Muscle layer of duodenum (tissue), 2 donors: ENCODE results near the gene EPHB2.

ENCODE experiments used
- H3K27ac ChIP-seq: one replicate; pipeline ENCODE4 v1.7.0; 2013; ENCODE audit warnings: mild to moderate bottlenecking, low read length
- H3K27me3 ChIP-seq: one replicate; pipeline ENCODE4 v1.7.0; 2013; ENCODE audit warnings: low read depth, mild to moderate bottlenecking, control low read depth, low read length
- H3K36me3 ChIP-seq, 2 donors: one replicate each; pipeline ENCODE4 v1.7.0; 2013; ENCODE audit warnings: low read length in 2 of 2, control low read depth in 1 of 2, mild to moderate bottlenecking in 1 of 2; ENCODE audit not compliant: insufficient read depth in 2 of 2, control insufficient read depth in 1 of 2
- H3K4me1 ChIP-seq, 2 donors: one replicate each; pipeline ENCODE4 v1.7.0; 2013; ENCODE audit warnings: low read length in 2 of 2, mild to moderate bottlenecking in 2 of 2, control low read depth in 1 of 2, moderate library complexity in 1 of 2; ENCODE audit not compliant: insufficient read depth in 2 of 2, control insufficient read depth in 1 of 2
- H3K4me3 ChIP-seq, 2 donors: one replicate each; pipeline ENCODE4 v1.7.0; 2013; ENCODE audit warnings: low read length in 2 of 2, low read depth in 1 of 2, mild to moderate bottlenecking in 1 of 2
- H3K9me3 ChIP-seq, 2 donors: one replicate each; pipeline ENCODE4 v1.7.0; 2013; ENCODE audit warnings: low read length in 2 of 2, control low read depth in 1 of 2, mild to moderate bottlenecking in 1 of 2; ENCODE audit not compliant: control insufficient read depth in 1 of 2
- donor health status: healthy.

The EPHB2 gene

DNA sequence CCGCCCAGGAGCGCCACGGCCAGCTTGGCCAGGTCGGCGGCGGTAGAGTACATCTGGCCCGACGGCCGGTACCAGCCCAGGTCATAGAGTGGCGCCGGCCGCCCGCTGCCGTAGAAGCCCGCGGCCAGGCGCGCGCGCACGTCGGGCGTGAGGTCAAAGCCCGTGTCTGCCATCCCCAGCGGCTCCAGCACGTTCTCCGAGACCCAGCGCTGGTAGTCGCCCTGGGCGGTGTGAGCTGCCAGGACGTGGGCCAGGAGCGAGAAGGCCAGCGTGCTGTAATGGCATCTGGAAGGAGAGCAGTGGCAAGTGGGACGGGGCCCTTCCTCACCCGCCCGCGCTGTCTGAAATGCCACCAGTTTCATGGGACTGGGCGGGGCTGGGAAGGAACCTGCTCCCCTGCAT, 243.1 kb downstream of the EPHB2 start:
- no peaks in the 10 kb centered on the region for H3K36me3 ChIP-seq
- H3K4me3 ChIP-seq: no peak overlapping the region
- no peaks in the 10 kb centered on the region for H3K9me3 ChIP-seq
- peaks cover 4% of the 10 kb centered on the region for H3K27me3 ChIP-seq
- H3K27ac ChIP-seq: no peak overlapping the region
- H3K4me1 ChIP-seq: peaks cover 0 to 9% of the 10 kb centered on the region in 2 donors

- Histone ChIP-seq H3K27me3 (peaks cover 4% of the 10 kb centered on the region), H3K9me3 (no peaks in the 10 kb centered on the region), H3K27ac (no peak overlapping the region), H3K4me1 (peaks cover 0 to 9% of the 10 kb centered on the region in 2 donors), H3K4me3 (no peak overlapping the region), H3K36me3 (no peaks in the 10 kb centered on the region)
These were observed 244.5 kb downstream of the EPHB2 start for GRCh38 chr1:22955146-22955545.

GRCh38 chr1:22957066-22957465, 246.4 kb downstream of the EPHB2 start:
- Histone ChIP-seq H3K9me3 (no peaks in the 10 kb centered on the region), H3K27me3 (peaks cover 1% of the 10 kb centered on the region), H3K27ac (no peak overlapping the region), H3K36me3 (no peaks in the 10 kb centered on the region), H3K4me3 (no peak overlapping the region), H3K4me1 (peaks cover 0 to 9% of the 10 kb centered on the region in 2 donors)

DNA sequence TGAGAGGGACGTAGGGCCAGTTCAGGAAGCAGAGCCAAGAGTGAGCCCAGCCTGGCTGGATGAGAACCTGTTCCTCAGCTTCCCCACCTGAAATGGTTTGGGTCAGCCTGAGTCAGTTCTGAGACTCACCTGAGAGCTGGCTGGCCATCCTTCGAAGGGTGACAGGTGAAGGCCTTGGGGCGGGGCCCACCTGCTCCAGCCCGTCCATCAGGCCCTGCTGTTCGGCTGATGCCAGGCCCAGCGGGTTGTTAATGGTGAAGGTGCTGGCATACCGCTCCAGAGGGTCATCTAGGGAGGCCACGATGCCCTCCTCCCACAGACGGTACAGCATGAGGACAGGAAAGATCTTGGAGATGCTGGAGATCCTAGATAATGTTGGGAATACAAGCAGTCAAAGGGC, 247.9 kb downstream of the EPHB2 start:
- Histone ChIP-seq H3K9me3 (no peaks in the 10 kb centered on the region), H3K27me3 (no peaks in the 10 kb centered on the region), H3K27ac (no peak overlapping the region), H3K36me3 (no peaks in the 10 kb centered on the region), H3K4me1 (peaks cover 0 to 2% of the 10 kb centered on the region in 2 donors), H3K4me3 (no peak overlapping the region)

GRCh38 chr1:22959545-22960360, 249.1 kb downstream of the EPHB2 start:
- H3K9me3 ChIP-seq: no peaks in the 10 kb centered on the region
- H3K4me1 ChIP-seq: no peaks in the 10 kb centered on the region
- H3K27me3 ChIP-seq: no peaks in the 10 kb centered on the region
- H3K36me3 ChIP-seq: no peaks in the 10 kb centered on the region
- no peak overlapping the region for H3K27ac ChIP-seq
- no peak overlapping the region for H3K4me3 ChIP-seq

GRCh38 chr1:22962558-22962957, 251.9 kb downstream of the EPHB2 start:
- no peak overlapping the region for H3K4me3 ChIP-seq
- H3K27ac ChIP-seq: no peak overlapping the region
- no peaks in the 10 kb centered on the region for H3K36me3 ChIP-seq
- no peaks in the 10 kb centered on the region for H3K4me1 ChIP-seq
- H3K9me3 ChIP-seq: peaks cover 0 to 6% of the 10 kb centered on the region in 2 donors
- no peaks in the 10 kb centered on the region for H3K27me3 ChIP-seq

GRCh38 chr1:22963044-22963677, 252.5 kb downstream of the EPHB2 start:
- H3K4me3 ChIP-seq: no peak overlapping the region
- peaks cover 0 to 6% of the 10 kb centered on the region in 2 donors for H3K9me3 ChIP-seq
- H3K27me3 ChIP-seq: no peaks in the 10 kb centered on the region
- no peak overlapping the region for H3K27ac ChIP-seq
- H3K4me1 ChIP-seq: no peaks in the 10 kb centered on the region
- H3K36me3 ChIP-seq: no peaks in the 10 kb centered on the region

DNA sequence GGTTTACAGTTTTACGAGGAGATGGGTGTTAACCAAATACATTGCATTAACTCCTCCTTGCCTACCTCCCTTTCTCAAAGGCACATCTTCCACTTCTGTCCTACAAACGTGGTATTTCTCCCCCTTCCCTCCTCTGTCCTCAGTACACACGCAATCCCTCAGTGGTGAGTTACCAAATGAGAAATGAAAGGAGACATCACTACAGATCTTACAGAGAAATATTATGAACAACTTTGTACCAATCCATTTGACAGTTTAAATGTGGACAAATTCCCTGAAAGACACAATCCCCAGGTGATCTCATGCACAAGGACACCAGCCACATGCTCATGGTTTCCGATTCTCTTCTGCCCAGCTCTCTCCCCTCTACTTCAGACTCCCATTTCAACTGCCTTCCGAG, 255.7 kb downstream of the EPHB2 start:
- Histone ChIP-seq H3K27ac (no peak overlapping the region), H3K4me1 (peaks cover 0 to 11% of the 10 kb centered on the region in 2 donors), H3K9me3 (peaks cover 0 to 6% of the 10 kb centered on the region in 2 donors), H3K36me3 (no peaks in the 10 kb centered on the region), H3K4me3 (no peak overlapping the region), H3K27me3 (no peaks in the 10 kb centered on the region)

DNA sequence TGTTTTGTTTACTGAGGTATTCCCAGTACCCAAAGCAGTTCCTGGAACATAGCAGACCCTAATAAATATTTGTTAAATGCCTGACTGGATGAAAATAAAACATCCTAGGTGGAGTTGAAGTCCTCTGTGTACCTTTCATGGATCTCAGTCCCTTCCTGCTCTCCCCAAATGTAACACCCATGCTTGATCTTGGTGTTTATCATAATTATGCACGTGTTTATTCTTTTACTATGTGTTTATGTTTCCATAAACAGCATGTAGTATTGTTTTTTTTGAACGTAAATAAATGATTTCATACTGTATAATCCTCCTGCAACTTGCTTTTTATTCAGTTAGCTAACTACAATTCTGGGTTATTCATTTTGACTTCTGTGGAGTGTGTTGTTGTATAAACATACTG, 257.2 kb downstream of the EPHB2 start:
- Histone ChIP-seq H3K27me3 (no peaks in the 10 kb centered on the region), H3K36me3 (no peaks in the 10 kb centered on the region), H3K27ac (no peak overlapping the region), H3K9me3 (peaks cover 0 to 6% of the 10 kb centered on the region in 2 donors), H3K4me3 (no peak overlapping the region), H3K4me1 (peaks cover 0 to 11% of the 10 kb centered on the region in 2 donors)

DNA sequence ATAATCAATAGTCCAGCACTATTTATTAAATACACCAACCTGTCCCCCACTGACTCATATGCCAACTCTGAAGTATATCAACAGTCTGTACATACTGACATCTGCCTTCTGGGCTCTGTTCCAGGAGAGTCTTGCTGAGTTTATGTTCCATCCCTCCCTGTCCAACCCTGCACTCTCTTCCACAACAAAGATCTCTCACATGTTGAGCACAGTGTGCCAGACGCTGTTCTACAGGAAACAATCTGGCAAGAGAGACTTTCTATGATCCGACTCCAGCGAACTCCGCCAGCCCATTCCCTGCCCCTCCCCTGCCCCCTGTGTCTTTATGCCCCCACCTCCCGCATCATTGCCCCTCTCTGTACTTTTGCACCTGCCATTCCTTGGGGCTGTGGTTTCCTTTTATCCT, 258.7 kb downstream of the EPHB2 start:
- Histone ChIP-seq H3K27me3 (no peaks in the 10 kb centered on the region), H3K4me3 (no peak overlapping the region), H3K27ac (no peak overlapping the region), H3K9me3 (peaks cover 0 to 6% of the 10 kb centered on the region in 2 donors), H3K4me1 (peaks cover 0 to 11% of the 10 kb centered on the region in 2 donors), H3K36me3 (no peaks in the 10 kb centered on the region)

GRCh38 chr1:22970096-22970495, 259.5 kb downstream of the EPHB2 start:
- Histone ChIP-seq H3K27me3 (no peaks in the 10 kb centered on the region), H3K9me3 (peaks cover 0 to 6% of the 10 kb centered on the region in 2 donors)

More at GRCh38 chr1:22970096-22970495, 259.5 kb downstream of the EPHB2 start:
- H3K27ac ChIP-seq: no peak overlapping the region
- H3K36me3 ChIP-seq: no peaks in the 10 kb centered on the region
- no peak overlapping the region for H3K4me3 ChIP-seq
- H3K4me1 ChIP-seq: peaks cover 0 to 11% of the 10 kb centered on the region in 2 donors
